H1 (cell line): Measurements from ENCODE around the gene CROT. TPM values are rescaled to one million over a fixed set of nuclear protein-coding genes. Genes with fewer than 3 reads are reported as not detected.

Experiments used
- CTBP2 ChIP-seq: IDR thresholded peaks from 2 replicates; pipeline ENCODE4 v1.7.0; 2011; ENCODE audit warnings: borderline replicate concordance, mild to moderate bottlenecking, moderate library complexity, mixed read lengths, low read length; ENCODE audit not compliant: insufficient read depth, insufficient read length
- GABPA ChIP-seq: IDR thresholded peaks from 2 replicates; pipeline ENCODE4 v1.6.1; 2011; ENCODE audit warnings: mild to moderate bottlenecking, low read length, moderate library complexity, borderline replicate concordance; ENCODE audit not compliant: insufficient read depth
- RBBP5 ChIP-seq: IDR thresholded peaks from 2 replicates; pipeline ENCODE4 v1.7.1; 2012; ENCODE audit warnings: low read depth, mild to moderate bottlenecking, inconsistent platforms, low read length, moderate library complexity, borderline replicate concordance
- ZNF274 ChIP-seq: IDR thresholded peaks from 2 replicates; pipeline ENCODE4 v1.7.0; 2012; ENCODE audit warnings: low read length, borderline replicate concordance; ENCODE audit errors: extremely low read depth
- polyA plus RNA-seq, 7 experiments: library from polyadenylated mRNA; depleted of rRNA in 3 of 7; stranded (reverse) in 5 of 7; unstranded in 2 of 7; fragments of >200 nt in 5 of 7; fragments of 200-250 nt in 2 of 7; gene quantifications; 1 replicate in 5 of 7; 2 replicates in 1 of 7; 4 replicates in 1 of 7; pipeline versions ENCODE4 v1.2.1 to v1.2.3, GENCODE V29; 2011 to 2013; ENCODE audit warnings: missing spikeins in 2 of 7, mixed read lengths in 2 of 7
- total RNA-seq: library from RNA; stranded (reverse); fragmentation: NEBNext Ultra II Directional; extraction: Animal tissue kit (Norgen Biotek cat#: 25700); gene quantifications from 2 replicates; pipeline ENCODE4 v1.2.1, GENCODE V29; 2021

CROT gene
- total and polyA plus RNA-seq, 2 of the 8 experiments (the other 6 are each of a cell fraction or from before 2014, with no cell fraction given), result 2.2 to 5.6 TPM

GRCh38 chr7:87411186-87411585, 65.7 kb downstream of the CROT start (continued):
- TF ChIP-seq CTBP2 (no peak), GABPA (no peak), ZNF274 (no peak), RBBP5 (no peak)
